ENCODE measurements around the gene CDH18.

DNA sequence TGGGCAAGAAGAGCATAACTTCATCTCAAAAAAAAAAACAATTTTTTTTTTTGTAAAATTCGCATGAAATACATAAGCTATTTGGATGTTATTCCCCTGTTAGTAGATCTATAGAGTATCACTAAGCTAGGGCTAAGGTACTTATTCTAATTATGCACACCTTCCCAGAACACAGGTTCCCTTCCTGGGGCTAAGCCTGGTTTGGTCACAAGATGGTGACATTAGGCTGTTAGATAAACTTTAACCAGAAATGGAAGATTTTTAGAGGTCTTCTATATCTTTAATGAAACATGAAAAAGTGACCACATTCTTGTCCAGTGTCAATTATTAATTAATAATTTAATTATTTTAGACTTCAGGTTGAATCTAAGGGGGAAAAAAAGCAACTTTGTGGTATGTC is 433.5 kb downstream of the CDH18 start:
- TF ChIP-seq, protein P1, sequence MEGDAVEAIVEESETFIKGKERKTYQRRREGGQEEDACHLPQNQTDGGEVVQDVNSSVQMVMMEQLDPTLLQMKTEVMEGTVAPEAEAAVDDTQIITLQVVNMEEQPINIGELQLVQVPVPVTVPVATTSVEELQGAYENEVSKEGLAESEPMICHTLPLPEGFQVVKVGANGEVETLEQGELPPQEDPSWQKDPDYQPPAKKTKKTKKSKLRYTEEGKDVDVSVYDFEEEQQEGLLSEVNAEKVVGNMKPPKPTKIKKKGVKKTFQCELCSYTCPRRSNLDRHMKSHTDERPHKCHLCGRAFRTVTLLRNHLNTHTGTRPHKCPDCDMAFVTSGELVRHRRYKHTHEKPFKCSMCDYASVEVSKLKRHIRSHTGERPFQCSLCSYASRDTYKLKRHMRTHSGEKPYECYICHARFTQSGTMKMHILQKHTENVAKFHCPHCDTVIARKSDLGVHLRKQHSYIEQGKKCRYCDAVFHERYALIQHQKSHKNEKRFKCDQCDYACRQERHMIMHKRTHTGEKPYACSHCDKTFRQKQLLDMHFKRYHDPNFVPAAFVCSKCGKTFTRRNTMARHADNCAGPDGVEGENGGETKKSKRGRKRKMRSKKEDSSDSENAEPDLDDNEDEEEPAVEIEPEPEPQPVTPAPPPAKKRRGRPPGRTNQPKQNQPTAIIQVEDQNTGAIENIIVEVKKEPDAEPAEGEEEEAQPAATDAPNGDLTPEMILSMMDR (conservative IDR thresholded peaks at IDR 0.05; ENCODE audit: low read depth, low read length), result no peak
- TF ChIP-seq EZH2 (IDR thresholded peaks at IDR 0.05; ENCODE audit: low read length, unreplicated experiment) (no peak), EZH2phosphoT487 (IDR thresholded peaks at IDR 0.05; ENCODE audit: borderline replicate concordance, low read length) (no peak)
